HG03558 (cell line): Measurements from ENCODE around the gene GKN2.
"Not testable (repeated sequence)": the region's sequence is repeated elsewhere in the genome, so short reads cannot be mapped to it uniquely, and the experiment has no call there.

Experiments used
- ATAC-seq: cut with Tn5 transposase; IDR thresholded peaks from one replicate; pipeline ENCODE4 v1.9.1; 2021; ENCODE audit warnings: moderate number of reproducible peaks; ENCODE audit not compliant: unreplicated experiment; ENCODE audit errors: extremely low read depth

Gene GKN2

GRCh38 chr2:68964282-68964681 is 11.6 kb upstream of the GKN2 start:
- no peak for ATAC-seq

DNA sequence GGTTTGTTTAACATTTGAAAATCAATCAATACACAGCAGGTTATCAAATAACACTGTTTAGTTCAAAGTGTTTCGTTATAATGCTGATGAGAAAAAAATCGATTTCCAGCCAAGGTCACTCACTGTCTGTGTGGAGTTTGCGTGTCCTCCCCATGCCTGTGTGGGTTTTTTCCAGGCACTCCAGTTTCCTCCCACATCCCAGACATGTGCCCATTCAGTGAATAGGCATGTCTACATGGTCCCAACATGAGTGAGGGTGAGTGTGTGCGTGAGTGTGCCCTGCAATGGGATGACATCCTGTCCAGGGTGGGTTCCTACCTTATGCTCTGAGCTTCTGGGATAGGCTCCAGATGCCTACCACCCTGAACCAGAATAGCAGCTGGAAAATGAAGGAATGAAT is 8.7 kb upstream of the GKN2 start:
- ATAC-seq: no peak

DNA sequence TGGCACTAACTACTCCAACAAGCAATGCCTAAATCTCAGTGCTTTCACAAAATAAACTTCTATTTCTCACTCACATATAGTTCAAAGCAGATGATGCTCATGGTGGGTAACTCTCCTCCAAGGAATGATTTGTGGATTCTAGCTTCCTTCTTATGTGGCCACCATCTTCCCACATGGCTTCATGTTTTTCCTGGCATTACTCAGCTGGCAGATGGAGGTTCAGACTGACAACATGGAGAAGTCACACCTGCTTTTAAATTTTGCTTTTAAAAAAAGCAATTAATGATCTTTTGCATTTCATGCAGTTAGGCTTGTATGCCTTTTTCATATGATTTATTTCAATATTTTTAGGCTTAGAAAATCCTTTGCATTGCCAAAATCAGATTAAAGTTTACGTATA is 6.3 kb upstream of the GKN2 start:
- ATAC-seq: no peak

DNA sequence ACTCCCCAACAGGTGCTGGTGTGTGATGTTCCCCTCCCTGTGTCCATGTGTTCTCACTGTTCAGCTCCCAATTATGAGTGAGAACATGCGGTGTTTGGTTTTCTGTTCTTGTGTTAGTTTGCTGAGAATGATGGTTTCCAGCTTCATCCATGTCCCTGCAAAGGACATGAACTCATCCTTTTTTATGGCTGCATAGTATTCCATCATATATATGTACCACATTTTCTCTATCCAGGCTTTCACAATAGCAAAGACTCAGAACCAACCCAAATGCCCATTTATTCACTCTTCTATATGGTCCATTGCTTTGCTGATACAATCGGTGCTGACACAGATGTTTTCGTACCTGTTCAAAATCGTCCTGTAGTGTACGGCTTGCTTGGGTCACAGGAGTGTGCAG is 2.7 kb upstream of the GKN2 start:
- ATAC-seq: not testable (repeated sequence)

DNA sequence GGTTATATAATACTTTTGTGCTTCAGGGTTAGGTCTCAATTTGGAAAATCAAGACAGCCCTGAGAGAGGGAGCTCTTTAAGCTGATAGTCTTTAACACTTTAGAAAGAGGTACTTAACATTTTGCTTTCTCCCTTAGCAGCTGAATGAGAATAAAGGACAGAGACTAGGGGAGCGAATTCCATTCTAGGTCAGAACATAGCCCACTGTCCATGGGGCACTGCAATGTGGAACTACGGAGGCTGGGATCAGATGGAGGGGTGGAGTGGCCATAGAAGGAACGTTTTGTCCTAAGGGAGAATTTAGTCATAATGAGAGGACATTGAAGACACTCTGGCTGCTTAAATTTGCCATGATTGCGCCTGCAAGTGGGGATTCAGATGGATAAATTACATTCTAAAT is 794 bp downstream of the GKN2 start:
- ATAC-seq: no peak

- no peak for ATAC-seq
These were observed 4.0 kb downstream of the GKN2 start for GRCh38 chr2:68948710-68949109.

DNA sequence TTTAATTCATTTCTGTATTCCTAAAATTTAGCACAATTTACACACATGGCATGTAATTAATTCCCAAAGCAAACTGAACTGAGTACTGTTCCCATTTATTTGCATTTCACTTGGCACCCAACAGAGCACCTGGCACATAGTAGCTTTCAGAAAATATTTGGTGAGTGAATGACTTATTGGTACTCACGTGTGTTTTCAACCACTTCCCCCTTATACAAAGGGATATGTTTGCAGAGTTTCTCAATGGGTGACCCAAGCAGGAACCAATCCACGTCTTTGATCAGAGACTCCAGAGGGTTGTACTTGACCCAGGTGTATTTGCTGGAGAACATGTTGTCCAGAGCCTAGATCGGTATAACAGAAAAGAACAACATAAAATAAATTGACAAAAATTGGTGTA is 6.6 kb downstream of the GKN2 start:
- no peak for ATAC-seq

DNA sequence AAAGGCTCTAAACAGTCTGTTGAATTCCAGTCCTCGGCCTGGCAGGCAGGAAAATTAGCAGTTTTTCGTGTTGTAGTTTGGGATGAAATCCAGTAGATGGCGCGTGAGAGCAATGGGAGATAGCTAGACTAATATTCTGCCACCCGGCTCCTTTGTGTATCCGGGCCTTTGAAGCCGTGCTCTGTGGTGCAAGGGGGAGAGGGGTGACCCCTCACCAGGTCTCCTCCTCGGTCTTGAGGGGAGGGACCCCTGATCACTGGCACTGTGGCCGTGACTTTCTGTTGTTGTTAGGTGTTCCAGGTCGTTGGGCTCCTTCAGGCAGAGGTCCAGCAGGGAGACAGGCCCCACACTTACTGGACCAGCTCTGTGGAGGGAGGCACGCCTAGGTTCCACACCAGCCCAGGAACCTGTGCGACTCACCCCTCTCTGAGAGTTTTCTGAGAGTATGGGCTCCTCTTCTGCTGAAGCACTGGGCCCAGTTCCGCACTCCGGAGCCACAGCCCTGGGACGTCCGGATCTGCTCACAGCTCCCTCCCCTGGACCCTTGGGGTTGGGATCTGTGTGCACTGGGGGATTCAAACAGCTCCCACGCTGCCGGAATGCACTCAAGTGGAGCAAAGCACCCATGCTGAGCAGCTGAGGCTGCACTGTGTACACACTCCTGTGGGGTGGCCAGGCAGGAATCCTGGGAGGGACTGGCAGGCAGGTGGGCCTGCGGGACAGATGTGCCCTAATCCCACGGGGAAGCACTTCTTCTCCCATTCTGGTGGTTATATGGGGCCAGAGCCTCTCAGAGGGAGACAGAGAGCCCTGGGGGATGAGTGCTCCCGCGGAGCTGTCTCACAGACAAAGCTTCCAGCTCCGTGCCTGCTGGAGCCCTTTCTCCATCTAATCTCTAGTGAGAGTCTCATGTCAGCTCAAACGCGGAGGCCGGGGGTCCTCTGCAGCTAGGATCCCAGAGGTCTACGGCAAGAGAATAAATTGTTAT is 8.8 kb downstream of the GKN2 start:
- no peak for ATAC-seq

- ATAC-seq: no peak
These were observed 9.9 kb downstream of the GKN2 start for GRCh38 chr2:68942827-68943226.

DNA sequence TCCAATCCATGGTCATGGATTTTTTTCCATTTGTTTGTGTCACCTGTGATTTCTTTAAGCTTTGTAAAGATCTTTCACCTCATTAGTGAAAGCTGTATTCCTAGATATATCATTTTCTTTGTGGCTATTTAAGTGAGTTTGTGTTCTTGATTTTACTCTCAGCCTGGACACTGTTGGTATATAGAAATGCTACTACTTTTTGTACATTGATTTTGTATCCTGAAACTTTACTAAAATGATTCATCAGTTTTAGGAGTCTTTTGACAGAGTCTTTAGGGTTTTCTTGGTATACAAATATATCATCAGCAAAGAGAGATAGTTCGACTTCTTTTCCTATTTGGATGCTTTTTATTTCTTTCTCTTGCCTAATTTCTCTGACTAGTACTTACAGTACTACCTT is 12.3 kb downstream of the GKN2 start:
- ATAC-seq: no peak

GRCh38 chr2:68939962-68940361 is 12.7 kb downstream of the GKN2 start:
- ATAC-seq: no peak

- ATAC-seq: no peak
These were observed 13.8 kb downstream of the GKN2 start for GRCh38 chr2:68938938-68939337.

DNA sequence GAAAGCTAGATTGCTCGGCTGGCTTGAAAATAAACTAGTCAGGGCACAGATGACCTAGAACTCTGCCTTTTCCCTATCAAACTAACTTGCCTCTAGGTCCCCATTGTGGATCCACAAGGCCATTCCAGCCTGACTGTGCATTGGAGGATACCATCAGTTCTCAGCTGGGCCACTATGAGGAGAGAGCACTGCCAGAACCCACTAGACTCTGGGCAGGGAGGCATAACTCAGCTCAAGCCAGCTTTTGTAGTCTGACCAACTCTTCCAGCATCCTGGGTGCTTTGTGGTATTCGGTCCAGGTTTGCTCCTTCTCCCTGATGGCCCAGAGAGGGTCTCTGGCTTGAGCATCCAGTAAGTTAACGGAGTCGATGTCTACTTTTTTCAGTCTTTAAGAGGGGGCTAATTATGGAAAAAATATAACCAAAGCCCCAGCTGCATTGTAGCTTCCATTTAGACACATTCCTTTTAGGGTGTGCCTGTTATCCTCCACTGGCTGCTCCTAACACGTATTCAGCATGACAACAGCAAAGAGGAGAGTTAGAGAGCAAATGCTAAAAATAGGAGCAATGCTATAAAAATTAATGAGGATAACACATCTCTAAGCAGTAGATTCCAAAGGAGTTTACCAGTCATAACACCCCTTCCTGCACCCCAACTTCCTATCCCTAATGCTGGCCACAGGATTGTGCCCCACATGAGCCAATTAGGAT is 15.2 kb downstream of the GKN2 start:
- ATAC-seq: no peak

- ATAC-seq: no peak
These were observed 15.8 kb downstream of the GKN2 start for GRCh38 chr2:68936889-68937288.

GRCh38 chr2:68936427-68936826 is 16.3 kb downstream of the GKN2 start:
- ATAC-seq: no peak

DNA sequence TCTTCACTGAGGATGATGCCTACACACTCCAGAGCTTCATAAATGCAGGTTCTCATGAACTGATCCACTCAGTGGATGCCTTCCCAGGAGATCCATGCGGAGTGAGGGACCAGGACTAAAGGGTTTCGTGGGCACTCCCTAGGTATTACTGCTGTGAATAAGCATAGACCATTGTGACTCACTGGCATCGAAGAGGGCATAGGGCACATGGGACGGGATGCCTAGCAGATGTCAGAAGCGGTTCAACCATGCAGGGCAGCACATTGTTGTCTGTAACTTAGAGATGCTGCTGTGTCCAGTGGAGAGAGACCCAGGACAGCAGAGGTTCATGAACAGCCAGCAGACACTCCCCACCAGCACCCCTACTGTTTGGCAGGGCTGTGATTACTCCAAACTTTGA is 17.2 kb downstream of the GKN2 start:
- no peak for ATAC-seq

DNA sequence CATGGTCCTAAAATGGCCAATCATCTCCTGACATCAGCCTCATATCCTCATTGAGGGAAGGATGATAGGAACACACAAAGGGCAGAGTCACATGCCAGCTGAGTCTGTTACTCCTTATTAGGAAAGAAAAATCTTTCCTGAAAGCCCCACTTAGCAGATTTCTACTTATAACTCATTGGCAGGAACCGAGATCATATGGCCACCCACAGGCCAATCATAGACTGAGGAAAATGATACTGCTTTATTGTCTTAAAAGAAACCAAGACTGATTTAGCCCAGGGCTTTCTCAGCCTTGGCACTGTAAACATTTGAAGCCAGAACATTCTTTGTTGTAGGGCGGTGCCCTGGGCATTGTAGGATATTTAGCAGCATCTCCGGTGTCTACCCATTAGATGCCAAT is 18.7 kb downstream of the GKN2 start:
- ATAC-seq: no peak

DNA sequence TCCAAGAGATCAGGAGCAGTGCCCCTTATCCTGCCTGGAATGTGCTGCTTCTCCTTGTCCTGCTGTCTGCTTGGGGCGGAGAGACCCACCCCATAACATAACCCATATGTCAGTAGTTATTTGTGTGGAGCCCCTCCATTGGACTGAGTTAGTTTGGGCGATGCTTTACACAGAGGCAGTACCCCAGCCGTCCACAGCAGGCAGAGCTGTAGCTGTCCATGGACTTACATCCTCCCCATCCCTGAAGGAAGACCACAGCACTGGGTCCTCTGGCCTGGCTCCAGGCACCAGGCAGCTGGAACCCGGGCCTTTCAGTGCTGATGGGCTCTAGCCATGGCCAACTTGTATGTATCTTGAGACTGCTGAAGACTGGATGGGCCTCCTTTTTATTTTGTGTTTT is 20.3 kb downstream of the GKN2 start:
- no peak for ATAC-seq

DNA sequence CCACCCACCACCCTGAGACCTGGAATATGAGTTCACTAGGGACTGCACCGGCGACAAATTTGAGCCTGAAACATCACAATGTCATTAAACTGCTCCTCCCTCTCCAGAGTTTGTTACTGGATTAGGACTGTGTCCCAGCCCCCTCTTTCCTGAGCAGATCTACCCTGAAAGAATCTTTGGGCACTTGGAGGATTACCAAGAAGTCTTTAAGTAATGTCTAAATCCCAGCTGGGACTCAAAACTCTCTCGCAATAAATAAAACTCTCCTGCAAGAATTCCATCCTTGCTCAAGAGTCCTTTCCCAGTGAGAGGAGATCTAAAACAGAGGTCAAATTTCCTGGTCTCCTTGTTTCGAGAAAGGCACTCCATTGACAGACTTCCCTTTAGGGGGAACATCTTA is 20.9 kb downstream of the GKN2 start:
- no peak for ATAC-seq

GRCh38 chr2:68931149-68931711 is 21.5 kb downstream of the GKN2 start:
- ATAC-seq: no peak

GRCh38 chr2:68926796-68927195 is 25.9 kb downstream of the GKN2 start:
- ATAC-seq: no peak
